IPS-11a (cell line): ENCODE measurements around the gene GPR32.
"Not testable (repeated sequence)": the region's sequence is repeated elsewhere in the genome, so short reads cannot be mapped to it uniquely, and the experiment has no call there.

Experiments used
- H3K4me3 ChIP-seq: one replicate; pipeline ENCODE4 v1.5.1; 2013; ENCODE audit warnings: low read depth, low read length, control low read depth

GPR32 gene

DNA sequence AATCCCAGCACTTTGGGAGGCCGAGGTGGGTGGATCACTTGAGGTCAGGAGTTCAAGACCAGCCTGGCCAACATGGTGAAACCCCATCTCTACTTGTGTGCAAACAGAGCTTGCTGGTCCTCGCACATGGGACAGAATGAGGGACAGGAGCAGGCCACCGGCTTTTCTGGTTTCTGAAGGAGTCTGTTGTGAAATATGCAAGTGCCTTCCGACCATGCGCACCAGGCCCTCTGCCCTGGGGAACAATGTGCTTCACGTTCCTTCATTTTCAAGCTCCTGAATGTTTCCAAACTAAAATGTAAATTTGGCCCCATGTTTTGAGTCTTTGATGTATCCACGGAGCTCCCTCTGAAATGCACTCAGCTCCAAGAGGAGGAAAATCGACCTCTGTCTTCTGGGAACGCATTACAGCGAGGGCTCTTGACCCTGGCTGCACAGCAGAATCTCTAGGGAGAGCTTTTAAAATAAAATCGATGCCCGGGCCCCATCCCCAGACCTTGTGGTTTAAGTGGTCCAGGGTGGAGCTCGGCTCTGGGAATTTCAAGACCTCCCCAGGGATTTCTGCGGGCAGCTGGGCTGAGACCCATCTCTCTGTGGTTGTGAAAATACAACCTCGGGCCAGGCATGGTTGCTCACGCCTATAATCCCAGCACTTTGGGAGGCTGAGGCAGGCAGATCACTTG, 10.6 kb downstream of the GPR32 start:
- H3K4me3 ChIP-seq = no peak overlapping the region

DNA sequence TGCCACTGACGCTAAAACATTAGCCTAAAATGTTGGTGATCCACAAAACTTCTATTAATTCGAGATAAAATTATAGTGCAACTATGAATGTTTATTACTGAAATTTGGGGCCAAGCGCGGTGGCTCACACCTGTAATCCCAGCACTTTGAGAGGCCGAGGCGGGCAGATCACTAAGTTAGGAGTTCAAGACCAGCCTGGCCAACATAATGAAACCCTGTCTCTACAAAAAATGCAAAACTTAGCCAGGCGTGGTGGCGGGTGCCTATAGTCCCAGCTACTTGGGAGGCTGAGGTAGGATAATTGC, 13.5 kb downstream of the GPR32 start:
- H3K4me3 ChIP-seq = not testable (repeated sequence)

DNA sequence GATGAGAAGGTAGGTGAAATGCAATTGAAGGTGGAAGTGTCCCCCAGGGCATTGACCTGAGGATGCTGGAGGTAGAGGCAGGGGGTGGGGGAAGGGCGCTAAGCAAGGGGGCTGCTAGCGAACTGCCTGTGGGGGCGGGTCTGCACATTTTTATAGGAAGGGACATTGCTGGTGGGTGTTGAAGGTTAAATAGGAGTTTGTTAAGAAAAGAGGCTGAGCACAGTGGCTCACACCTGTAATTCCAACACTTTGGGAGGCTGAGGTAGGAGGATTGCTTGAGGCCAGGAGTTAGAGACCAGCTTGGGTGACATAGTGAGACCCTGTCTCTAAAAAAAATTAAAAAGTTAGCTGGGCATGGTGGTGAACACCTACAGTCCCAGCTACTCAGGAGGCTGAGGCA, 14.4 kb downstream of the GPR32 start:
- no peak overlapping the region for H3K4me3 ChIP-seq

DNA sequence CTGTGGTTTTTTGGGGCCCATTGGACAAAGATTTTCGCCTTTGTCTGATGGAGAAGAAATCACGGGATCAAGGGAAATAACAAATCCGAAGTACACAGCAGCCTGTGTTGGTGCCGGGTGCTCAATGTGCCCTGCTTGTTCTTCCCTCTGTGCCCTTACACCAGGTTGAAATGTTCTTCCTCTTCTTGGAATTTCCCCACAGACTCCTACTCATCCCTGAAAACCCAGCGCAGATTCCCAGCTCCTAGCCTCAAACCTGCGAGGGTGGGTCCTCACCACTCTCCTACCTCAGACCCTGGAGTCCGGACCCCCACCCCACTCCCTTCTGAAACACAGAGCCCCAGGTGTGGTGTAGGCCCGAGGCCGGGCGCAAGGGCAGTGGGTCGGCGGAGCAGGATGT, 15.1 kb downstream of the GPR32 start:
- no peak overlapping the region for H3K4me3 ChIP-seq

DNA sequence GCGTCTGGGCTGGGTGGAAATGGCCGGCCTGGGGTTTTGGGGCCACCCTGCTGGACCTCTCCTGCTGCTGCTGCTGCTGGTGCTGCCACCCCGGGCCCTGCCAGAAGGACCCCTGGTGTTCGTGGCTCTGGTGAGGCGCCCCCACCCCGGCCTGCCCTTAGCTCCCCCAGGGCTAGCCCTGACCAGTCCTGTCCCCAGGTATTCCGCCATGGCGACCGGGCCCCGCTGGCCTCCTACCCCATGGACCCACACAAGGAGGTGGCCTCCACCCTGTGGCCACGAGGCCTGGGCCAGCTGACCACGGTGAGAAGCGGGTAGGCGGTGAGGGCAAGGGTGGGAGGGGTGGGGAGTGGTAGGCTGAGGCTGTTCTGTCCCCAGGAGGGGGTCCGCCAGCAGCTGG, 20.1 kb downstream of the GPR32 start, which contains the start of gene ACP4:
Gene ACP4, plus strand, starts transcription at position 20 of the 400 bp plus-strand sequence. Its CDS starts 0 bp downstream, at position 20.
- no peak within 1 kb of the TSS for H3K4me3 ChIP-seq

DNA sequence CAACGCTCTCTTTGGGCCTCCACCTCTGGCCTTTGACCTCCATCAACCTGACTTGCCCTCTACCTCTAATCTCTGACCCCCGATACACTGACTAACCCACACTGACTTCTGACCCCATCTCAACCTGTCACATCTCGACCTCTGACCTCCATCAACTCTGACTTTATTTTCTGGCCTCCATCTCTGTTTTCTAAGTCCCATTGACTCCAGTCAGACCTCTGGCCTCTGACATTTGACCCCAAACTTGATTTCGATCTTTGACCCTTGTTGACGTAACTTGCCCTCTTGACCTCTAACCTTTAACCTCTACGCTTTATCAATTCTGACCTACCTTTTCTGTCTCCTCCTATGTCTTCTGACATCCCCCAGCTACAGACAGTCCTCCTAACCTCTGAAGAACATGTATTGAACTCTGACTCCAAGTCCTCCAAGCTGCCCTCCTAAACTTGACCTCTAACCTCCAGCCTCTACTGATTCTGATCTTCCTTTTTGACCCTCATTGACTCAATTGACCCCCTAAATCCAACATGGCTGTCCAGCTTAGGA, 20.7 kb downstream of the GPR32 start:
- H3K4me3 ChIP-seq = no peak overlapping the region

DNA sequence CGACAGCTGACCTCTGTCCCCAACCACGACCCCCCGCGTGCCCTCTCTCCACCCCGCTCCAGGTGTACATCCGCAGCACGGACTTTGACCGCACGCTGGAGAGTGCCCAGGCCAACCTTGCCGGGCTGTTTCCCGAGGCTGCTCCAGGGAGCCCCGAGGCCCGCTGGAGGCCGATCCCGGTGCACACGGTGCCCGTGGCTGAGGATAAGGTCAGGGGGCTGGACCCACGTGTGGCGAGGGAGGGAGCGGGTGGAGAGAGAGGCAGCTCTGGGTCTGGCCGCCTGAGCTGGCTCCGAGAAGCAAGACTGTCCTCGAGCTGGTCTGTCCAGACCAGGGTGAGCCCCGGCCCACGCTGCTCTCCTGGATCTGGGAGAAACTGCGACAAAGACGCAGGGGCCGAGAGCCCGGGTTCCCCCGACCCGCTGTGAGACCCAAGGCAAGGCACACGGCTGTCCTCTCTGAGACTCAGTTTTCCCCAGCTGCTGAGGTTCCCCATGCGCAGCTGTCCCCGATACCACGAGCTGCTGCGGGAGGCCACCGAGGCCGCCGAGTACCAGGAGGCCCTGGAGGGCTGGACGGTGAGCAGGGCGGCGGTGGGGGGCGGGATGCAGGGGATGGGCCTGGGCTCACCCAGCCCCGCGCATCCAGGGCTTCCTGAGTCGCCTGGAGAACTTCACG, 21.5 kb downstream of the GPR32 start:
- H3K4me3 ChIP-seq = no peak overlapping the region

DNA sequence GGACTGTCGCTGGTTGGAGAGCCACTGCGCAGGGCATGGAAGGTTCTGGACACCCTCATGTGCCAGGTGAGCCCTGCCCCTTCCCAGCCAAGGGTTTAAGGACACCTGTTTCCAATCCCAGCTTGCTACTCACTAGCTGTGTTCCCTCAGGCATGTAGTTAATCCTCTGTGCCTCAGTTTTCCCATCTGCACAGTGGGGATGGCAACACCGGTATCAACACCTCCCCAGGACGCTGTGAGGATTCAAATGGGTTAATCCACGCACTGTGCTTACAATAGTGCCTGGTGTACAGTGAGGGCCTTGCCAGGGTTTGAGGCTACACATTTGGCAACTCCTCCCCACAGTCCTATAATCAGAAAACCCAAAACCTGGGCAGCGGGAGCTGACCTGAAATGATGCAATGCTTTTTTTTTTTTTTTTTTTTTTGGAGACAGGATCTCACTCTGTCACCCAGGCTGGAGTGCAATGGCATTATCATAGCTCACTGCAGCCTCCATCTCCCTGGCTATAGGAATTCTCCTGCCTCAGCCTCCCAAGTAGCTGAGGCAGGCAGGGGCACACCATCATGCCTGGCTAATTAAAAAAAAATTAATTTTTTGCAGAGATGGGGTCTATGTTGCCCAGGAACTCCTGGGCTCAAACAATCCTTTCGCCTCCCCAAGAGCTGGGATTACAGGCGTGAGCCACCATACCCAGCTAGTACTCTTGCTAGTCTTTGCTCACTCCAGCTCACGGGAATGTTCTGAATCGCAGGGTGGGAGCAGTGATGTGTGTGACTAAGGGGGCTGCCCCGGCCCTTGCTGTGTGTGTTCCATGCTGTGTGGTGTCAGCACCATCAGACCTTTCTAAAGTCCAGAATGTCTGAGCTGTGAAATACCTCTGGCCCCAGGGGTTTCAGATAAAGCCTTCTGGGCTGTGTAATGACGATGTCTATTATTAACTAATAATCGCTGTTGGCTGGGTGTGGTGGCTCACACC, 22.3 kb downstream of the GPR32 start:
- no peak overlapping the region for H3K4me3 ChIP-seq

DNA sequence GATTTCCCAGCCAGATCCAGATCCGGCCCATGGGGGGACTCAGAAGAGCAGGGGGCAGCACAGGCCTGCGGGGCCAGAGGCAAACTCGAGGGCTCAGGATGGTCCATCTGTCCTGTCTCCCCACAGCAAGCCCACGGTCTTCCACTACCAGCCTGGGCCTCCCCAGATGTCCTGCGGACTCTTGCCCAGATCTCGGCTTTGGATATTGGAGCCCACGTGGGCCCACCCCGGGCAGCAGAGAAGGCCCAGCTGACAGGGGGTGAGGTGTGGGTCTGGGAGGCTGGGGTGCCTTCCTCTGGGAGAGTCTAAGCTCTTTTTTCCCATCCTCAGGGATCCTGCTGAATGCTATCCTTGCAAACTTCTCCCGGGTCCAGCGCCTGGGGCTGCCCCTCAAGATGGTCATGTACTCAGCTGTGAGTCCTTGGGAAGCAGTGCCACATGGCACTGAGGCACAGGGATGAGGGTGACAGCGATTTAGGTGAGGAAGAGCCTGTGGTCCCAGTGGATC, 23.3 kb downstream of the GPR32 start:
- H3K4me3 ChIP-seq = no peak overlapping the region

DNA sequence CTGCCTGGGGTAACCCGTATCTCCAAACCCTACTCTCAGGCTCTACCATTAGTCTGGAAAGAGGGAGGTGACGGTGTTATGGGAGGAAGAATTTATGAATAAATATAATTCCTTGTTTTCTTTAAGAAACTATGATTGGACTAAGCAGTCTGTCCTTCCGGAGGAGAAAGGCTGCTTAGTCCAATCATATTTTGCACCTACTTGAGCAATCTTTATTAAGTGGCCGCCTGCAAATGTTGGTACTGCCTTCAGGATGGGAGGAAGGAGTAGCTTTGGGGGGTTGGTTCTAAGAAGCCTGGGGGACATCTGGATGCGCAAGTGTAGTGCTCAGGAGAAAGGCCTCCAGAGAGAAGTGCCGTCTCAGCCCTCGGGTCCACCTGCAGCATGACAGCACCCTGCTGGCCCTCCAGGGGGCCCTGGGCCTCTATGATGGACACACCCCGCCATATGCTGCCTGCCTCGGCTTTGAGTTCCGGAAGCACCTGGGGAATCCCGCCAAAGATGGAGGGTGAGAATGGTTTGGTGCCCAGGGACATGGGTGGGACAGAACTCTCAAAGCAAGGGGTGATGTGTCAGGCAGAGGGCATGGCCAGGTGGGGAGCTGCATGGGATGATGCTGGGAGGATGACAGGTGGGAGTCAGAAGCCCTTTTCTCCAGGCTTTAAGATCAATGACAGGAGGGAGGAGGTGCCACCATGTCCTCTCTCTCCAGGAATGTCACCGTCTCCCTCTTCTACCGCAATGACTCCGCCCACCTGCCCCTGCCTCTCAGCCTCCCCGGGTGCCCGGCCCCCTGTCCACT, 24.0 kb downstream of the GPR32 start:
- H3K4me3 ChIP-seq = no peak overlapping the region

DNA sequence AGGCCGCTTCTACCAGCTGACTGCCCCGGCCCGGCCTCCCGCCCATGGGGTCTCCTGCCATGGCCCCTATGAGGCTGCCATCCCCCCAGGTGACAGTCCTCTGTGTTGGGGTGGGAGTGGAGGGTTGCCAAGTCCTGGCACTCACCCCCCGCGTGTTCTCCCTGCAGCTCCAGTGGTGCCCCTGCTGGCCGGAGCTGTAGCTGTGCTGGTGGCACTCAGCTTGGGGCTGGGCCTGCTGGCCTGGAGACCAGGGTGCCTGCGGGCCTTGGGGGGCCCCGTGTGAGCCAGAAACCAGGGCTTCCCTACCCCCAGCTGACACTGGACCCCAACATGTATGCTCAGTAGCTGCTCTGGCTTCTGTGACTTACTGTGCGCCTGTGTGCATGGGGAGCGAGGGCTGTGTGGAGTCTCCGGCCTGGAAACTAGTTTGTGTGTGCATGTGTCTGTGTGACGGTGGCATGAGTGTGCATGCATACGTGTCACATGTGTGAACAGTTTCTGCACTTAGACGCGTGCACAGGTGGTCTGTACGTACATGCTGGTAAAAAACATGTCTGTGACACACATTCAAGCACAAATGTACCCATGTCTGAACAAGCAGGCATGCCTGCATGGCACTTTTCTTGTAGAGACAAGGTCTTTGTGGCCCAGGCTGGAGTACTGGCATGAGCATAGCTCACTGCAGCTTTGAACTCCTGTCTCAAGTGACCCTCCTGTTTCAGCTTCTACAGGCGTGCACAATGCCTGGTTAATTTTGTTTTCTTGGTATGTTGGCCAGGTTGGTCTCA, 24.8 kb downstream of the GPR32 start:
- no peak overlapping the region for H3K4me3 ChIP-seq

DNA sequence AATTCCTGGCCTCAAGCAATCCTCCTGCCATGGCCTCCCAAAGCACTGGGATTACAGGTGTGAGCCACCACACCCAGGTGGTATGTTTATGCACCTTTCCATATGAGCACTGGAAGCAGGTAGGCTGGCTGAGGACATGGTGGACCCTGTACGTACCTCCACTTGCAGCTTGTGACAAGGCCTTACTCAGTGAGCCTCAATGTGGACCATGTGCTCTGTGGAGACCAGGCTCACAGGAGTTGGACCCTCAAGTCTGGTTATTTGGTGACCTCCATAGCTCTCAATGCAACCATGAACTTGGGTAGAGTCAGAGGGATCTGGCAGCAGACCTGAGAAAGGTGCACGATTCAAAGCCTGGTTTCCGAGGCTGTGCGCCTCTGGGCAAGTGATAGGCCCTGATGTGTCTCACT, 25.4 kb downstream of the GPR32 start:
- H3K4me3 ChIP-seq = no peak overlapping the region

DNA sequence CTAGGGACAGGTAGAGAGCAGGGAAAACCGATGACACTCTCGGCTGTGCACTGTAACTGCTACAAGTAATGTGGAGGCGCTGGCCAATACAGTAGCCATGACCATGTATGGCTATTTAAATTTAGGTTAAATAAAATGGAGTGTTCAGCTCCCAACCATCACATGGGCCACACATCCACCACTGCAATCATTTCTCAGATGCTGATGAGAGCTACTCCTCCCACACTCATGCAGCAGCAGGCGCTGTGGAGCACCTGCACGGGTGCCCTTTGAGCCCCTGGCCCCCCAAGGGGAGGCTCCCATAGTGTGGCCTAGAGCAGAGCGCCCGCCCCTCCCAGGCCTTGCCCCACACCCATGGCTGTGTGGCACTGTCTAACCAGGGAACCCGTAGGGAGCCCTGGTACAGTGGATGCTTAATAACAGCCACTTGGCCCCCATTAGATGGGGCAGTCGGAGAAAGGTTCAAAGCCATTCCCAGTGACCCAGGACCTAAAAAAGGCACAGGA, 25.9 kb downstream of the GPR32 start:
- no peak overlapping the region for H3K4me3 ChIP-seq

DNA sequence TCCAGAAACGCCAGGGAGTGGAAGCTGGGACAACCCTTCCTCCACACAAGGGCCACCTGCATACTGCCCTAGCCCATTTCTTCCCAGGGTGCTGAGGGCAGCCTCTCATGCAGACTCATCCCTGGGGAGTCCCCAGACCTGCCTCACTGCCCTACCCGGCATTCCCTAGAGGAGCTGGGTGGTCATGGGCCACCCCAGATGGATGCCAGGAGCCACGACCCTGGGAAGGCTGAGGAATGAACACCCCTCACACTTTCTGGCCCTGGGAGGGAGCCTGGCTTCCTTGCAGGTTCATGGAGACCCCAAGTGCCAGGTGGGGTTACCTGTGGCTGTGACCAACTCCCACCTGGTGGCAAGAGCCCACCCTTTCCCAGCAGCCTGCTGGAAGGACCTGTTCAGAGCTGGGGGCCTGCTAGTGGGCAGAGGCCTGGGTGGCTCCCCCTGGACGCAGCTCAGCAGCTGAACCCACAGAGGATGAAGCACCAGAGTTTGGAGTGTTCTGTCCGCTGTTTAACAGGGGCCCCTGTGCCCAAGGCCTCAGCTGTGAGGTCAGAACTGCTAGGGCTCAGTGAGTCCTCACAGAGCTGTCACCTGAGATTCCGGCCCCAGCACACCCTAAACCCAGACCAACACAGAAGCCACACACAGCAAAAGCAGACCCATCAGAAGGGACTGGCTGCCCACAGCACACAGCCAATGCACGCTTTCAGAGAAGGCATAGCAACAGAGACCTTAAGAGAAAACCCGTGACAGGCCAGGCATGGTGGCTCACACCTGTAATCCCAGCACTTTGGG, 26.6 kb downstream of the GPR32 start:
- no peak overlapping the region for H3K4me3 ChIP-seq

DNA sequence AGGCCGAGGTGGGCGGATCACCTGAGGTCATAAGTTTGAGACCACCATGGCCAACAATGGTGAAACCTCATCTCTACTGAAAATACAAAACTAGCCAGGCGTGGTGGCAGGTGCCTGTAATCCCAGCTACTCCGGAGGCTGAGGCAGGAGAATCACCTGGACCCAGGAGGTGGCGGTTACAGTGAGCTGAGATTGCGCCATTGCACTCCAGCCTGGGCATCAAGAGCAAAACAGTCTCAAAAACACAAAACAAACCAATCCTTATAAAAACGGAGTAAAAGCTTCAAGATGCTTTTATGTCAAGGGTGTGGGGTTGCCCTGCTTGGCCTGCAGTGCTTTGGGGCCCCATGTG, 27.1 kb downstream of the GPR32 start:
- H3K4me3 ChIP-seq = no peak overlapping the region

DNA sequence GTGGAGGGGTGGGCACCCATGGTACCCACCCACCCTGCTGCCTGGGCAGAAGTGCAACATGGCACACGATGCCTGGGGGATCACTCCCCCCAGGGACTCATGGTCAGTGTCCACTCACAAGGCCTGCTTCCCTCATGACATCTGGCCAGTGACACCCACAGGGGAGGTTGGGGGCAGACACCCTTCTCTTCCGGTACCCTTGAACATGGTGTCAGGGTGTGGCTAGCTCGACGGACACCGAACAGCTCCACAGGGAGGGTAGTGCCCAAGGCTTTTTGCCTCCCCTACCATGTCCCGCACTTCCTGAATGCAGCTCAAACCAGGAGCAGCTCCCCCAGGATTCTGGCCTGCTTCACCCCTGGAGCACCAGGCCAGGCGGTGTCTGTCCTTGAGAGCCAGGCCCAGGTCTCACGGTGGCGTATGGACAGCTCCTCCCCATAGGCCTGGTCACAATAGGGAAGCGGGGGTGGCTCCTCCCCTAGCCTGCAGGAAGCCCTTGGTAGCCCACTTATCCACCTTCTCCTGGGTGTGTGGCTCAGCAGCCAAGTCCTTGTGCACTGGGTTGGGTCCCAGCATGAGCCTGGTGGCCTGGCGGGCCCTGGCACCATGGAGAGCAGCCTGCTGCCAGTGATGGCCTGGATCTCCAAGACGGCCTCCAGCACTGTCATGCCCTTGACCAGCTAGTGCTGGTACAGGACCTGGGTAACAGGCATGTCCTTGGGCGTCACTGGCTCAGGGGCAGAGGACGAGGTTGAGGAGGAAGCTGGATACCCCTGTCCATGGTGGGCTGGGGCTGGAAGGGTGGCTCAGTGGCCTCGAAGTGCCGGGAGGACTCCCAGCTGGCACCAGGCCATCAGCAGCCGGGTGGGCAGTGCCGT, 27.8 kb downstream of the GPR32 start:
- H3K4me3 ChIP-seq = no peak overlapping the region

DNA sequence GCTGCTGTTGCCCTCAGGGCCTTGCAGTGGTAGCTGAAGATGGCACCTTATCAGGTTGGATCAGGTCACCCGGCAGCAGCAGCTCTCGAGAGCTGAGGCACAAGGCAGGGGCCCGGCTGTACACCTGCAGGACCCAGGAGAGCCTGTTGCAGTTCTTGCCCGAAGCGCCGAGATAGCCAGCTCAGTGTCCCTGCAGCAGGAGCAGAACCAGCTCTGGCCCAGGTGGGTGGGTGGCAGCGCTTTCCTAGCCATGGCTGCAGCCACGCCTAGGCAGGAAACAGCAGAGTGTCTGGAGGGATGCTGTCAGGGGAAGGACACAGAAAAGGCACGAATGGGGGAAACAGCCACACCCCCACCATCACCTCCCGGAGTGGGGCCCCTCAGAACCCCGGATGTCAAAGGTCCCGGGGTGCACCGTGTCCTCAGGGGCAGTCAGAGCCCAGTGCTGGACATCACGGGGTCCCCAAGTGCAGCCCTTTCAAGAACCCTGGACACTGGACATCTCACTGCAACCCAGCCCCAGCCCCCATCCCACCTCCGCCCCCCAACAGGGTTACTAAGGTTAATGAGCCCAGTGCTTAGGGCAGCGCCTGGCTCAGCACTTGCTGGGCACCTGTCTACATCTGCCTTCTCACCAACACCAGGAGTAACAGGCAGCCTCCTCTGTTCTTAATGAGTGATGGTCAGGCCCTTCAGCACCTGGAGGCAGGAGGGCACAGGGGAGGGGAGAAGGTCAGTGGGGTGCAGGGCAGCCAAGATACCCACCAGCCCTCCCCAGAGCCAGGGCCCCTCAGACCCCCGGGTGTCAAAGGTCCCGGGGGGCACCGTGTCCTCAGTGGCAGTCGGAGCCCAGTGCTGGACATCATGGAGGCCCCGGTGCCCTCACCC, 28.6 kb downstream of the GPR32 start:
- no peak overlapping the region for H3K4me3 ChIP-seq
